SK-N-DZ (cell line): ENCODE results near the gene TRIM65.

Source experiments
- DNase-seq: peaks from one replicate; pipeline ENCODE4 v3.0.0-alpha.2; 2015; ENCODE audit warnings: low spot score

TRIM65 gene

DNA sequence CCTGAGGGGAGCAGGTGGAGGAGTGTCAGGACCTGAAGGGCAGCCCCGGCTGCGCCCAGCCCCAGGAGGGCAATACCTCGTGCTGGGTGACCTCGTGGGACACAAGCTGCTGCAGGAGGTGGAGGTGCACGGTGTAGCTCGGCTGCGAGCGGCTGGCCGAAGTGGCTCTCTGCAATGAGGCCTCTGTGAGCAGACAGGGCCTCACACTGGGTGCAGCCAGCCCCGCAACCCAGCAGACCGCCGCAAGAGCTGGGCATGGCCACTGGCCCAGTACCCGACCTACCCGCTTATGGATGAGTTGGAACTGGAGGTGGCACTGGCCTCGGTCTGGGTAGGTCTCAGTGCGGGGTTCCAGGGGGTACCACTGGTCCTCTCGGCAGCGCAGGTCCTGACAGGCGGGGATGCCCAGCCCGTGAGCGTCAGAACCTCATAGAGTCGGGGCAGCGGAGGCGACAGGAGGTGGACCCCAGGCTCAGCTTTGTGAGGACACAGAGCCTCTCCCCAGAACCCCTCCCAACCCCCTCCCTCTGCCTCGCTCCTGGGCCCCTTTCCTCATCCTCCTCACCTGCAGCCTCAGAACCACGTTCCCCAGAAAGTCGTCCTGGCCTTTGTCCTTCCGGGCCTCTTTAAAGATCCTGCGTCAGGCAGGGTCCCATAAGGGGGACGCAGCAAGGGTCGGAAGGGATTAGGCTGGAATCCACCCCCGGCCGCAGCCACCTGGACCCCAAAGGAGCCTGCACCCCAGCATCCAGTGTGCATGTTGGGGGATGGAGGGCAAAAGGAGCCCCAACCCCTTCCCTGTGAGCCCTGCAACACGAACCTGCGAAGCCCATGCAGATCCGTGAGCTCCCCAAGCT, 56.6 kb downstream of the TRIM65 start:
- DNase-seq, result no peak
